GM21360 (cell line): ENCODE measurements around the gene ARHGEF17.
"Not testable (repeated sequence)": the region's sequence is repeated elsewhere in the genome, so short reads cannot be mapped to it uniquely, and the experiment has no call there.

Experiments used
- ATAC-seq: cut with Tn5 transposase; IDR thresholded peaks from one replicate; pipeline ENCODE4 v1.9.1; 2021; ENCODE audit warnings: mild to moderate bottlenecking, moderate library complexity; ENCODE audit not compliant: unreplicated experiment

ARHGEF17 gene

GRCh38 chr11:73271936-73272679 is 36.0 kb upstream of the ARHGEF17 start, which contains the start of gene P2RY6:
TSS of gene P2RY6 (plus strand) at chr11:73272338. CDS start at chr11:73296519, 24,181 bp downstream.
- ATAC-seq, result no peak

- no peak for ATAC-seq
Measured at GRCh38 chr11:73272680-73273038, 35.4 kb upstream of the ARHGEF17 start.

GRCh38 chr11:73273222-73273895 is 34.7 kb upstream of the ARHGEF17 start:
- no peak for ATAC-seq

- not testable (repeated sequence) for ATAC-seq
Measured at GRCh38 chr11:73274191-73274590, 33.9 kb upstream of the ARHGEF17 start.

- no peak for ATAC-seq
Measured at GRCh38 chr11:73274722-73275380, 33.2 kb upstream of the ARHGEF17 start.

- ATAC-seq, result no peak
Measured at GRCh38 chr11:73275381-73275750, 32.7 kb upstream of the ARHGEF17 start.

GRCh38 chr11:73277467-73277866 is 30.6 kb upstream of the ARHGEF17 start:
- no peak for ATAC-seq

GRCh38 chr11:73280626-73281025 is 27.4 kb upstream of the ARHGEF17 start:
- no peak for ATAC-seq

- ATAC-seq, result no peak
Measured at GRCh38 chr11:73281201-73281741, 26.8 kb upstream of the ARHGEF17 start.

GRCh38 chr11:73281796-73282660 is 26.0 kb upstream of the ARHGEF17 start:
- ATAC-seq, result no peak

GRCh38 chr11:73283276-73284000 is 24.6 kb upstream of the ARHGEF17 start:
- no peak for ATAC-seq

- ATAC-seq, result no peak
Measured at GRCh38 chr11:73284106-73284505, 24.0 kb upstream of the ARHGEF17 start.

GRCh38 chr11:73285721-73286120 is 22.4 kb upstream of the ARHGEF17 start:
- ATAC-seq, result no peak

- no peak for ATAC-seq
Measured at GRCh38 chr11:73286240-73286810, 21.8 kb upstream of the ARHGEF17 start.

- no peak for ATAC-seq
Measured at GRCh38 chr11:73287400-73288101, 20.5 kb upstream of the ARHGEF17 start.

- no peak for ATAC-seq
Measured at GRCh38 chr11:73288192-73288872, 19.7 kb upstream of the ARHGEF17 start.

GRCh38 chr11:73288873-73289707 is 19.0 kb upstream of the ARHGEF17 start:
- ATAC-seq, result peak; percentile 62

GRCh38 chr11:73290536-73290935 is 17.5 kb upstream of the ARHGEF17 start:
- ATAC-seq, result no peak
